K562 (cell line): ENCODE data around the gene CACNA1C. TPM values are rescaled to one million over a fixed set of nuclear protein-coding genes. Genes with fewer than 3 reads are reported as not detected.

ENCODE experiments used
- ATAC-seq: fragments of 200-7000 bp; cut with Tn5 transposase; 3 replicates; pipeline ENCODE4 v1.9.1; 2020; ENCODE audit warnings: moderate library complexity
- BruUV-seq: library from RNA; stranded (reverse); fragments of 400-500 nt; replicated peaks from 2 replicates; lab custom pipeline; 2021; lab: Mats Ljungman, UMichigan
- CTCF ChIA-PET: fragments of 300-600 bp; formaldehyde crosslinking; extraction: SDS; loops from one replicate; lab custom pipeline; 2021; ENCODE audit warnings: low intra/inter-chr PET ratio; lab: Yijun Ruan, JAX
- POLR2A ChIA-PET: fragments of 300-600, 350-650 bp; sonication (Branson Sonifier 250); formaldehyde crosslinking; extraction: SDS; loops from one replicate; lab custom pipeline; 2021; ENCODE audit warnings: antibody characterized with exemption, inconsistent platforms; lab: Yijun Ruan, JAX
- DNase-seq, 4 experiments: peaks; one replicate each; pipeline versions ENCODE4 v3.0.0 to v3.0.0-alpha.2; 2011 to 2018; ENCODE audit warnings: low spot score in 3 of 4, mixed read lengths in 3 of 4; ENCODE audit errors: extremely low read depth in 1 of 4
- FAIRE-seq: peaks from 2 replicates; lab custom pipeline; 2011; peaks lifted over from hg19 to GRCh38; lab: Jason Lieb, UNC
- H2AFZ ChIP-seq: 2 replicates; pipeline ENCODE4 v1.6.0; 2011; ENCODE audit warnings: low read depth, low read length, control low read depth, inconsistent platforms
- H3K27ac ChIP-seq: fragments of 200-600 bp; 3 replicates; pipeline ENCODE4 v1.8.0; 2011; ENCODE audit warnings: low read depth, mild to moderate bottlenecking, control low read depth, inconsistent platforms, low read length, moderate library complexity, mixed read lengths; ENCODE audit errors: extremely low read depth
- H3K27me3 ChIP-seq, 2 experiments: fragments of 300-600 bp in 1 of 2; 2 replicates in 1 of 2; 3 replicates in 1 of 2; pipeline versions ENCODE4 v1.6.0 to v1.8.0; 2011; ENCODE audit warnings: inconsistent platforms in 2 of 2, low read length in 2 of 2, mild to moderate bottlenecking in 1 of 2, mixed read lengths in 1 of 2, moderate library complexity in 1 of 2; ENCODE audit not compliant: control insufficient read depth in 2 of 2, insufficient read depth in 2 of 2
- H3K36me3 ChIP-seq: fragments of 300-600 bp; 3 replicates; pipeline ENCODE4 v1.8.0; 2011; ENCODE audit warnings: mild to moderate bottlenecking, low read length, inconsistent platforms; ENCODE audit not compliant: control insufficient read depth, insufficient read depth
- H3K4me1 ChIP-seq, 2 experiments: fragments of 200-600 bp in 1 of 2; replicated peaks in 1 of 2; 2 replicates in 1 of 2; 3 replicates in 1 of 2; pipeline versions ENCODE4 v1.5.1 to v1.8.0; 2011; ENCODE audit warnings: inconsistent platforms in 2 of 2, low read length in 2 of 2, mild to moderate bottlenecking in 1 of 2, mixed read lengths in 1 of 2, moderate library complexity in 1 of 2; ENCODE audit not compliant: control insufficient read depth in 2 of 2, insufficient read depth in 2 of 2
- H3K4me2 ChIP-seq: 2 replicates; pipeline ENCODE4 v1.6.1; 2011; ENCODE audit warnings: low read length, control low read depth, inconsistent platforms, mixed read lengths; ENCODE audit not compliant: insufficient read depth
- H3K4me3 ChIP-seq: fragments of 200-600 bp; sonication (generic), shearing (Covaris generic); 2 replicates; pipeline ENCODE4 v1.5.1; 2016; ENCODE audit warnings: control low read depth, inconsistent platforms
- H3K79me2 ChIP-seq: fragments of 200-600 bp; 3 replicates; pipeline ENCODE4 v1.8.0; 2011; ENCODE audit warnings: low read length, inconsistent platforms; ENCODE audit not compliant: control insufficient read depth, insufficient read depth
- H3K9ac ChIP-seq, 2 experiments: 2 replicates each; pipeline versions ENCODE4 v1.6.0 to v1.6.1; 2011; ENCODE audit warnings: low read depth in 2 of 2, low read length in 2 of 2, control low read depth in 1 of 2, inconsistent platforms in 1 of 2, mild to moderate bottlenecking in 1 of 2, mixed read lengths in 1 of 2; ENCODE audit not compliant: insufficient read depth in 1 of 2
- H3K9me1 ChIP-seq: one replicate; pipeline ENCODE4 v1.6.0; 2011; ENCODE audit warnings: inconsistent platforms, mild to moderate bottlenecking, low read length, moderate library complexity; ENCODE audit not compliant: control insufficient read depth, insufficient read depth
- H3K9me3 ChIP-seq: replicated peaks from 2 replicates; pipeline ENCODE4 v1.5.1; 2011; ENCODE audit warnings: low read depth, low read length, inconsistent platforms; ENCODE audit not compliant: control insufficient read depth, insufficient read depth
- H4K20me1 ChIP-seq: replicated peaks from 2 replicates; pipeline ENCODE4 v1.6.1; 2011; ENCODE audit warnings: low read length, inconsistent platforms, mixed read lengths; ENCODE audit not compliant: control insufficient read depth, insufficient read depth
- CBFA2T2 ChIP-seq: fragments of 450-650 bp; conservative IDR thresholded peaks from 2 replicates; pipeline ENCODE4 v1.6.1; 2017; ENCODE audit warnings: mild to moderate bottlenecking
- HMG20B ChIP-seq: fragments of 250-450 bp; sonication (Bioruptor Pico); IDR thresholded peaks from 2 replicates; pipeline ENCODE4 v1.5.0; 2021; ENCODE audit warnings: mild to moderate bottlenecking
- JUN ChIP-seq, 2 experiments: sonication (generic) in 1 of 2; formaldehyde crosslinking in 1 of 2; IDR thresholded peaks; 2 replicates each; pipeline versions ENCODE4 v1.6.1 to v1.8.0; 2012 to 2022; ENCODE audit warnings: borderline replicate concordance in 2 of 2, mild to moderate bottlenecking in 2 of 2, improper control_type of control experiment in 1 of 2, low read depth in 1 of 2, low read length in 1 of 2, missing genetic modification reagents in 1 of 2
- MCM3 ChIP-seq: fragments of 450-650 bp; IDR thresholded peaks from 2 replicates; pipeline ENCODE4 v1.6.1; 2016
- MEF2A ChIP-seq: IDR thresholded peaks from 2 replicates; pipeline ENCODE4 v1.6.1; 2011; ENCODE audit warnings: low read depth, mild to moderate bottlenecking, low read length, moderate library complexity; ENCODE audit not compliant: control insufficient read depth
- PCBP1 ChIP-seq: fragments of 200-400 bp; formaldehyde crosslinking; IDR thresholded peaks from 2 replicates; pipeline ENCODE4 v1.6.1; 2018; ENCODE audit warnings: mild to moderate bottlenecking, low read depth, low read length; ENCODE audit not compliant: poor library complexity, severe bottlenecking
- POLR2AphosphoS5 ChIP-seq: IDR thresholded peaks from 2 replicates; pipeline ENCODE4 v1.6.1; 2011; ENCODE audit warnings: mild to moderate bottlenecking, low read depth, low read length, moderate library complexity; ENCODE audit not compliant: control insufficient read depth, insufficient read depth
- PPARD ChIP-seq: fragments of 250-450 bp; sonication (Bioruptor Pico); IDR thresholded peaks from 2 replicates; pipeline ENCODE4 v1.8.0; 2022; ENCODE audit warnings: inconsistent platforms, mild to moderate bottlenecking, moderate library complexity
- RCOR1 ChIP-seq, 2 experiments: IDR thresholded peaks; 2 replicates each; pipeline ENCODE4 v1.6.1; 2012; ENCODE audit warnings: low read depth in 2 of 2, low read length in 2 of 2, borderline replicate concordance in 1 of 2, improper control_type of control experiment in 1 of 2
- SMARCA5 ChIP-seq: fragments of 450-650 bp; IDR thresholded peaks from 2 replicates; pipeline ENCODE4 v1.6.1; 2016
- STAT5A ChIP-seq: IDR thresholded peaks from 2 replicates; pipeline ENCODE4 v1.6.1; 2012; ENCODE audit warnings: low read length, inconsistent platforms, borderline replicate concordance
- TCF3 ChIP-seq: sonication (generic); formaldehyde crosslinking; IDR thresholded peaks from 2 replicates; pipeline ENCODE4 v1.4.0; 2020; ENCODE audit warnings: mild to moderate bottlenecking, missing genetic modification reagents
- ZNF124 ChIP-seq: sonication (generic); formaldehyde crosslinking; IDR thresholded peaks from 2 replicates; pipeline ENCODE4 v1.8.1; 2022; ENCODE audit warnings: missing genetic modification reagents
- ZNF146 ChIP-seq: IDR thresholded peaks from one replicate; pipeline ENCODE4 v1.6.1; 2018; ENCODE audit warnings: missing compliant biosample characterization; ENCODE audit not compliant: unreplicated experiment
- ZNF551 ChIP-seq: fragments of 250-450 bp; sonication (Bioruptor Pico); IDR thresholded peaks from 2 replicates; pipeline ENCODE4 v1.5.0; 2021; ENCODE audit warnings: mild to moderate bottlenecking, moderate library complexity
- WGBS: fragments of 100-300 bp; shearing (Covaris generic); methylation state at CpG from one replicate; pipeline ENCODE4 v1.1.6; 2016; ENCODE audit warnings: low coverage, mixed read lengths; ENCODE audit not compliant: insufficient coverage; ENCODE audit errors: missing lambda C conversion rate; 5-methylcytosine and 5-hydroxymethylcytosine counted together
- in situ Hi-C: fragments of 300-500 bp; cut with MboI; formaldehyde crosslinking; loops from 4 replicates; pipeline ENCODE4 v1.15.0; 2018; ENCODE audit warnings: inconsistent platforms, mixed read lengths
- intact Hi-C: fragments of 100-400 bp; cut with micrococcal nuclease; formaldehyde crosslinking; loops from 2 replicates; pipeline ENCODE4 v1.14.2; 2022
- polyA plus RNA-seq, 8 experiments: library from polyadenylated mRNA; depleted of rRNA in 4 of 8; stranded (reverse) in 5 of 8; unstranded in 3 of 8; fragments of >200 nt; fragmentation: Nextera tagmentation in 2 of 8; fragmentation: Illumina TruSeq in 1 of 8; extraction: Ambion mirVana in 2 of 8; extraction: Trizol in 1 of 8; gene quantifications; 2 replicates each; pipeline versions ENCODE4 v1.2.1 to v1.2.3, GENCODE V29; 2011 to 2014; ENCODE audit warnings: inconsistent platforms in 1 of 8, missing spikeins in 1 of 8
- total RNA-seq, 7 experiments: library from RNA; depleted of rRNA in 6 of 7; stranded (reverse); fragments of >200 nt in 6 of 7; fragmentation: Illumina TruSeq in 2 of 7; extraction: Trizol in 2 of 7; gene quantifications; 2 replicates each; pipeline versions ENCODE4 v1.2.1 to v1.2.3, GENCODE V29; 2011 to 2021; ENCODE audit warnings: low replicate concordance in 1 of 7
- TF ChIP-seq, protein P1 (sequence below): fragments of 250-450 bp; sonication (Bioruptor Pico); IDR thresholded peaks from 2 replicates; pipeline ENCODE4 v1.5.0; 2021
- TF ChIP-seq, protein P2 (sequence below): fragments of 250-450 bp; sonication (Bioruptor Pico); IDR thresholded peaks from 2 replicates; pipeline ENCODE4 v1.8.0; 2021; ENCODE audit warnings: borderline replicate concordance, mild to moderate bottlenecking, moderate library complexity; ENCODE audit not compliant: poor library complexity, severe bottlenecking

Gene CACNA1C
- total and polyA plus RNA-seq, 9 of the 15 experiments (the other 6 are each of a cell fraction or from before 2014, with no cell fraction given) = not detected

DNA sequence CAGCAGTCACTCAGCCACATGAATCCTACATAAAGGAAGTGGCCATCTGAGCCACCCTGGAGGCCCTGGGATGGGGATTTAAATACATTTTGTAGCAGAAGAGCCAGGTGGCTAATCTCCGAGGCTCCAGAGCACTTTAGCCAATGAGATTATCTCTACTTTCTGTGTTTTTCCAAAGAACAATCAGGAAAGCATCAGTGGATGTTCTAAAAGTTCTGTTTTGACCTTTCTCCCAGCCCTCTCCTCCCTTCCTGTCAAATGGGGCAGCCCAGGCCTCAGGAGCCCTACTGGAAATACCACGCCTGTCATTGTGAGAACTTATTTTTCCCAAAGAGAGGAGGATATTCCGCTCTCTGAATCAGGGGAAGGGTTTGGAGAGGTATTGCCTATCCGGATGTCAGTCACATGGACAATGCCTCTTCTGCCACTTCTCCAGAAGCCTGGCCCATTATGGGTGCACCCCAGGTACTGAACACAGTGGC lies 405.2 kb downstream of the CACNA1C start:
- ATAC-seq (no peak), DNase-seq (no peak), FAIRE-seq (no peak)
- no peak overlapping the region for H3K27ac ChIP-seq
- CTCF ChIA-PET = no interaction called here
- no peak overlapping the region for H3K4me2 ChIP-seq
- no peaks in the 10 kb centered on the region for H3K36me3 ChIP-seq
- intact Hi-C loops (no loop called here), in situ Hi-C loops (no loop called here)
- POLR2A ChIA-PET = no interaction called here
- no peaks in the 10 kb centered on the region for H4K20me1 ChIP-seq
- no peaks in the 10 kb centered on the region for H3K9me1 ChIP-seq
- no peak overlapping the region for H3K4me3 ChIP-seq
- no peak overlapping the region for H2AFZ ChIP-seq
- 0% methylated on average over 2 of the region's 4 CpGs for WGBS
- H3K27me3 ChIP-seq = peaks cover 0 to 49% of the 10 kb centered on the region in 2 experiments; a peak in 3 of 5 replicates
- H3K9ac ChIP-seq = no peak overlapping the region
- no peaks in the 10 kb centered on the region for H3K79me2 ChIP-seq
- BruUV-seq = no TSS peak
- H3K9me3 ChIP-seq = no peaks in the 10 kb centered on the region
- H3K4me1 ChIP-seq = no peaks in the 10 kb centered on the region; a peak in 1 of 5 replicates
- TF ChIP-seq ZNF146 (CRISPR knock-in tag) = no peak
- TF ChIP-seq SMARCA5 = no peak
- no peak for TF ChIP-seq MEF2A
- TF ChIP-seq CBFA2T2 = no peak
- TF ChIP-seq MCM3 = no peak
- no peak for TF ChIP-seq HMG20B (CRISPR knock-in tag)
- no peak for TF ChIP-seq POLR2AphosphoS5
- TF ChIP-seq ZNF124 (CRISPR knock-in tag) = no peak
- TF ChIP-seq JUN (IDR thresholded peaks at IDR 0.05; ENCODE audit: borderline replicate concordance, low read depth, low read length) = no peak
- no peak for TF ChIP-seq JUN (CRISPR knock-in tag; IDR thresholded peaks at IDR 0.05; ENCODE audit: borderline replicate concordance)
- TF ChIP-seq ZNF551 = no peak
- TF ChIP-seq PCBP1 = no peak
- TF ChIP-seq, protein P1, sequence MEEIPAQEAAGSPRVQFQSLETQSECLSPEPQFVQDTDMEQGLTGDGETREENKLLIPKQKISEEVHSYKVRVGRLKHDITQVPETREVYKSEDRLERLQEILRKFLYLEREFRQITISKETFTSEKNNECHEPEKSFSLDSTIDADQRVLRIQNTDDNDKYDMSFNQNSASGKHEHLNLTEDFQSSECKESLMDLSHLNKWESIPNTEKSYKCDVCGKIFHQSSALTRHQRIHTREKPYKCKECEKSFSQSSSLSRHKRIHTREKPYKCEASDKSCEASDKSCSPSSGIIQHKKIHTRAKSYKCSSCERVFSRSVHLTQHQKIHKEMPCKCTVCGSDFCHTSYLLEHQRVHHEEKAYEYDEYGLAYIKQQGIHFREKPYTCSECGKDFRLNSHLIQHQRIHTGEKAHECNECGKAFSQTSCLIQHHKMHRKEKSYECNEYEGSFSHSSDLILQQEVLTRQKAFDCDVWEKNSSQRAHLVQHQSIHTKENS (CRISPR knock-in tag) = no peak
- no peak for TF ChIP-seq RCOR1 (IDR thresholded peaks at IDR 0.05; ENCODE audit: borderline replicate concordance in 1 of 2, low read depth in 2 of 2, low read length in 2 of 2)
- TF ChIP-seq PPARD = no peak
- TF ChIP-seq, protein P2, sequence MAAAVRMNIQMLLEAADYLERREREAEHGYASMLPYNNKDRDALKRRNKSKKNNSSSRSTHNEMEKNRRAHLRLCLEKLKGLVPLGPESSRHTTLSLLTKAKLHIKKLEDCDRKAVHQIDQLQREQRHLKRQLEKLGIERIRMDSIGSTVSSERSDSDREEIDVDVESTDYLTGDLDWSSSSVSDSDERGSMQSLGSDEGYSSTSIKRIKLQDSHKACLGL (CRISPR knock-in tag) = no peak
- no peak for TF ChIP-seq STAT5A
- no peak for TF ChIP-seq TCF3 (CRISPR knock-in tag)
